Thyroid gland (tissue), 4 donors: ENCODE data around the gene KLF13. TPM values are rescaled to one million over a fixed set of nuclear protein-coding genes. Genes with fewer than 3 reads are reported as not detected.

ENCODE experiments used
- DNase-seq, 2 donors: peaks; one replicate each; pipeline ENCODE4 v3.0.0-alpha.2; 2019
- H3K27ac ChIP-seq, 3 donors: fragments of 200-600 bp; sonication (generic); 1 replicate in 2 of 3; 2 replicates in 1 of 3; pipeline ENCODE4 v1.5.1; 2016 to 2019; ENCODE audit warnings: mild to moderate bottlenecking in 1 of 3, moderate library complexity in 1 of 3
- H3K27me3 ChIP-seq: fragments of 200-600 bp; sonication (generic); one replicate; pipeline ENCODE4 v1.5.1; 2019
- H3K36me3 ChIP-seq, 2 donors: fragments of 200-600 bp; sonication (generic); one replicate each; pipeline ENCODE4 v1.5.1; 2016 to 2019
- H3K4me1 ChIP-seq, 2 donors: fragments of 200-600 bp; sonication (generic); one replicate each; pipeline ENCODE4 v1.5.1; 2017 to 2019
- H3K4me3 ChIP-seq, 3 donors: fragments of 200-600 bp; sonication (generic); replicated peaks in 1 of 3; 1 replicate in 2 of 3; 2 replicates in 1 of 3; pipeline ENCODE4 v1.5.1; 2016; ENCODE audit warnings: mild to moderate bottlenecking in 1 of 3
- H3K9me3 ChIP-seq: fragments of 200-600 bp; sonication (generic); one replicate; pipeline ENCODE4 v1.5.1; 2017
- POLR2A ChIP-seq, 2 donors: fragments of 450-650 bp; IDR thresholded peaks; one replicate each; pipeline ENCODE4 v1.6.1; 2017; ENCODE audit warnings: antibody characterized with exemption in 2 of 2, mild to moderate bottlenecking in 2 of 2, moderate library complexity in 1 of 2
- WGBS, 2 donors: methylation state at CpG; one replicate each; pipeline ENCODE4 v1.1.5; 2017; 5-methylcytosine and 5-hydroxymethylcytosine counted together
- intact Hi-C: fragments of 100-400 bp; cut with DNase I; formaldehyde crosslinking; loops from one replicate; pipeline ENCODE4 v1.15.1; 2023
- total RNA-seq, 4 donors: library from RNA; depleted of rRNA; stranded (reverse); fragments of >200 nt; gene quantifications; one replicate each; pipeline ENCODE4 v1.2.3, GENCODE V29; 2016
- TF ChIP-seq, protein P1 (sequence below), 6 experiments: fragments of 200-600 bp in 3 of 6; fragments of 450-650 bp in 3 of 6; sonication (generic) in 3 of 6; IDR thresholded peaks; one replicate each; pipeline ENCODE4 v1.5.1; 2016 to 2019; ENCODE audit warnings: antibody characterized with exemption in 6 of 6, mild to moderate bottlenecking in 2 of 6, inconsistent platforms in 1 of 6, moderate library complexity in 1 of 6

Gene KLF13
- total RNA-seq, 4 donors from 2014 or later: 84.0 to 117 (median 97.6) TPM

DNA sequence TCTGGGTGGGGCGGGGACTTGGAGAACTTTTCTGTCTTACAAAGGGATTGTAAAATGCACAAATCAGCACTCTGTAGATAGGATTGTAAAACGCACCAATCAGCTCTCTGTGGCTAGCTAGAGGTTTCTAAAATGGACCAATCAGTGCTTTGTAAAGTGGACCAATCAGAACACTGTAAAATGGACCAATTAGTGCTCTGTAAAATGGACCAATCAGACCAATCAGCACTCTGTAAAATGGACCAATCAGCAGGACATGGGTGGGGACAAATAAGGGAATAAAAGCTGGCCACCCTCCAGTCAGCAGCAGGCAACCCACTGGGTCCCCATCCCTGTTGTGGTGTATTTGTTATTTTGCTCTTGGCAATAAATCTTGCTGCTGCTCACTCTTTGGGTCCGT is 77.7 kb downstream of the KLF13 start:
- WGBS, 2 donors: 89 to 95% methylated on average over 3 of the region's 3 CpGs
- H3K27me3 ChIP-seq: no peaks in the 10 kb centered on the region
- DNase-seq: no peak
- TF ChIP-seq, protein P1, sequence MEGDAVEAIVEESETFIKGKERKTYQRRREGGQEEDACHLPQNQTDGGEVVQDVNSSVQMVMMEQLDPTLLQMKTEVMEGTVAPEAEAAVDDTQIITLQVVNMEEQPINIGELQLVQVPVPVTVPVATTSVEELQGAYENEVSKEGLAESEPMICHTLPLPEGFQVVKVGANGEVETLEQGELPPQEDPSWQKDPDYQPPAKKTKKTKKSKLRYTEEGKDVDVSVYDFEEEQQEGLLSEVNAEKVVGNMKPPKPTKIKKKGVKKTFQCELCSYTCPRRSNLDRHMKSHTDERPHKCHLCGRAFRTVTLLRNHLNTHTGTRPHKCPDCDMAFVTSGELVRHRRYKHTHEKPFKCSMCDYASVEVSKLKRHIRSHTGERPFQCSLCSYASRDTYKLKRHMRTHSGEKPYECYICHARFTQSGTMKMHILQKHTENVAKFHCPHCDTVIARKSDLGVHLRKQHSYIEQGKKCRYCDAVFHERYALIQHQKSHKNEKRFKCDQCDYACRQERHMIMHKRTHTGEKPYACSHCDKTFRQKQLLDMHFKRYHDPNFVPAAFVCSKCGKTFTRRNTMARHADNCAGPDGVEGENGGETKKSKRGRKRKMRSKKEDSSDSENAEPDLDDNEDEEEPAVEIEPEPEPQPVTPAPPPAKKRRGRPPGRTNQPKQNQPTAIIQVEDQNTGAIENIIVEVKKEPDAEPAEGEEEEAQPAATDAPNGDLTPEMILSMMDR (IDR thresholded peaks at IDR 0.05): no peak
- TF ChIP-seq POLR2A (IDR thresholded peaks at IDR 0.05): no peak
- no peak overlapping the region for H3K27ac ChIP-seq
- H3K4me3 ChIP-seq: no peak overlapping the region
- intact Hi-C loops: no loop called here
- no peaks in the 10 kb centered on the region for H3K9me3 ChIP-seq
- peaks cover 0 to 15% of the 10 kb centered on the region in 2 donors for H3K4me1 ChIP-seq
- no peaks in the 10 kb centered on the region for H3K36me3 ChIP-seq

DNA sequence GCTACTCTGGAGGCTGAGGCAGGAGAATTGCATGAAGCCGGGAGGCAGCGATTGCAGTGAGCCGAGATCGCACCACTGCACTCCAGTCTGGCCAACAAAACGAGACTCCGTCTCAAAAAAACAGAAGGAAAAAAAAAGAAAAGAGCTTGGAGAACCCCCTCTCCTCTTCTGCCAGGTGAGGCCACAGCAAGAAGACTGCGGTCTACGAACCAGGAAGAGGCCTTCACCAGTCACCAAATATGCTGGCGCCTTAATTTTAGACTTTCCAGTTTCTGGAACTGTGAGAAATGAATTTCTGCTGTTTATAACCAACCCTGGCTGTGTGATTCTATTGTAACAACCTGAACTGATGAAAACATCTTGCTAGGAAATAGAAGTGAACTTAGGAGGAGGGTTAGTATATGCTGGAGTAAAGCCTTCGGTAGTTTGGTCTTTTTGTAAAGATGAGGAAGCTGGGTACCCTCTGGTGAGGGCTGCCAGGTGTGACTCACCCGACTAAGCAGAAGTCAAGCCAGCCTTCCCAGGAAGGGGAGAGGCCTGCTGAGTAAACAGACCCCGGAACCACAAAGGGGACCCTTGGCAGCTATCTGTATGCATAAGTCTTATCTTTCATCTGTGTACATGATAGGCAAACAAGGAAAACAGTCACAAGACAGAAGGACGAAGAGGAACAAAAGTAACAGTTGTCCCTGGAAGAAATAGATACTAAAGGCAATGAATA is 78.7 kb downstream of the KLF13 start:
- no peaks in the 10 kb centered on the region for H3K27me3 ChIP-seq
- TF ChIP-seq, protein P1 (IDR thresholded peaks at IDR 0.05): no peak
- no peak for TF ChIP-seq POLR2A (IDR thresholded peaks at IDR 0.05)
- H3K27ac ChIP-seq: no peak overlapping the region
- peaks cover 0 to 9% of the 10 kb centered on the region in 2 donors for H3K4me1 ChIP-seq
- no peak for DNase-seq
- WGBS, 2 donors: 76 to 78% methylated on average over 13 of the region's 13 CpGs
- intact Hi-C loops: no loop called here
- no peaks in the 10 kb centered on the region for H3K9me3 ChIP-seq
- no peaks in the 10 kb centered on the region for H3K36me3 ChIP-seq
- no peak overlapping the region for H3K4me3 ChIP-seq

DNA sequence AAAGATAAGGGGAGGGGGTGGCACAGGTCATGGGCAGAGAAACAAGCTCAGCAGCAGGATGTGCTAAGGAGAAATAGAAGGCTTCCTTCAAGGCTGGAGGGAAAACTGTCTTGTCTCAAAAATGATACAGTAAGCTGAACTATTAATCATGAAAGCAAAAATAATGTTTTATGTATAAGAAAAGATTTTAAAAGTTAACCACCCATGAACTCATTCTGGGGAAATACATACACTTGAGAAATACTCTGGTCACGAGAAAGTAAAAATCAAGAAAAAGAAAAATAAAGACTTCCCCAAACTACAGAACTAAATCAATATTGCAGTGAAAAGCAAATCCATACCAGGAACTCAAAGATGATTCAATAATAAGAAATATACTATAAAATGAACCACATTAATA is 80.7 kb downstream of the KLF13 start:
- no peak overlapping the region for H3K4me3 ChIP-seq
- H3K4me1 ChIP-seq: peaks cover 0 to 3% of the 10 kb centered on the region in 2 donors
- no peak for DNase-seq
- H3K27me3 ChIP-seq: no peaks in the 10 kb centered on the region
- WGBS, 2 donors: 85 to 92% methylated on average over 1 of the region's 1 CpG
- no peaks in the 10 kb centered on the region for H3K36me3 ChIP-seq
- H3K9me3 ChIP-seq: no peaks in the 10 kb centered on the region
- no peak overlapping the region for H3K27ac ChIP-seq
- intact Hi-C loops: no loop called here
- no peak for TF ChIP-seq POLR2A (IDR thresholded peaks at IDR 0.05)
- TF ChIP-seq, protein P1 (IDR thresholded peaks at IDR 0.05): no peak

DNA sequence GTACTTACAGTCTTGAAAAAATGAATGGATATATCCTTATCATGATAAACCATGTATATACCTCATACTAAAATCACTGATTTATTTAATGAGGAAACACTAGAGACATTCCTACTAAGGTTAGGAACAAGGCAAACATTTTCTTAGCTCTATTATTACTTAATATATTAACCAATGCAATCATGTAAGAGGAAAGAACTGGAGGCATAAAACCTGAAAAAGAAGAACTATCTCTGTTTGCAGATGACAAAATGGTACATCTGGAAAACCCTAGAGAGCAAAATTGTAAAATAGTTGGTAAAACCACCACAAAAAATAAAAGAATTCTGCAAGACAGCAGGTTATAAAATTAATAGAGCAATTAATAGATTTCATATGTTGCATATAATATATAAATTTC is 81.2 kb downstream of the KLF13 start:
- Histone ChIP-seq H3K27me3 (no peaks in the 10 kb centered on the region), H3K36me3 (no peaks in the 10 kb centered on the region), H3K27ac (no peak overlapping the region), H3K4me3 (no peak overlapping the region), H3K9me3 (no peaks in the 10 kb centered on the region), H3K4me1 (no peaks in the 10 kb centered on the region)
- TF ChIP-seq POLR2A (IDR thresholded peaks at IDR 0.05): no peak
- TF ChIP-seq, protein P1 (IDR thresholded peaks at IDR 0.05): no peak
- no peak for DNase-seq
- intact Hi-C loops: no loop called here

DNA sequence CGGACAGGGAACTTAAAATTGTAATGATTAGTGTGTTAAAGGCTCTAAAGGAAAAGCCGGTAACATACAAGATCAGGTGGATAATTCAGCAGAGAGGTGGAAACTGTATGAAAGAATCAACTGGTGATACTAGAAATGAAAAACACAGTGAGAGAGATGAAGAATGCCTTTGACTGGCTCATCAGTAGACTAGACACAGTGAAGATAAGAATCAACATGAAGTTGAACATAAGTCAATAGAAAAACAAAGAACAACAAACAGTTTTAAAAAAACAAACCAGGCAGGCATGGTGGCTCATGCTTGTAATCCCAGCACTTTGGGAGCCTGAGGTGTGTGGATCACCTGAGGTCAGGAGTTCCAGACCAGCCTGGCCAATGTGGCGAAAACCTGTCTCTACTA is 82.1 kb downstream of the KLF13 start:
- H3K4me1 ChIP-seq: no peaks in the 10 kb centered on the region
- H3K27ac ChIP-seq: no peak overlapping the region
- TF ChIP-seq, protein P1 (IDR thresholded peaks at IDR 0.05): no peak
- no peak for TF ChIP-seq POLR2A (IDR thresholded peaks at IDR 0.05)
- no peaks in the 10 kb centered on the region for H3K36me3 ChIP-seq
- intact Hi-C loops: no loop called here
- H3K9me3 ChIP-seq: no peaks in the 10 kb centered on the region
- WGBS, 2 donors: 97 to 98% methylated on average over 3 of the region's 3 CpGs
- DNase-seq: no peak
- H3K27me3 ChIP-seq: no peaks in the 10 kb centered on the region
- H3K4me3 ChIP-seq: no peak overlapping the region
